ENCODE data around the gene NINJ2.

The NINJ2 gene

GRCh38 chr12:613996-614395 is 49.2 kb downstream of the NINJ2 start:
- no peak for DNase-seq (ENCODE audit: low read depth)

- DNase-seq (ENCODE audit: low read depth), result no peak
Observed at GRCh38 chr12:612886-613285, 50.4 kb downstream of the NINJ2 start.

GRCh38 chr12:612293-612692 is 51.0 kb downstream of the NINJ2 start:
- DNase-seq (ENCODE audit: low read depth), result no peak

- DNase-seq (ENCODE audit: low read depth), result no peak
Observed at GRCh38 chr12:611721-612120, 51.5 kb downstream of the NINJ2 start.

- DNase-seq (ENCODE audit: low read depth), result no peak
Observed at GRCh38 chr12:608921-609320, 54.3 kb downstream of the NINJ2 start.

GRCh38 chr12:608413-608812 is 54.8 kb downstream of the NINJ2 start:
- no peak for DNase-seq (ENCODE audit: low read depth)

- no peak for DNase-seq (ENCODE audit: low read depth)
Observed at GRCh38 chr12:607541-608001, 55.7 kb downstream of the NINJ2 start.

- DNase-seq (ENCODE audit: low read depth), result no peak
Observed at GRCh38 chr12:604956-605355, 58.3 kb downstream of the NINJ2 start.

- no peak for DNase-seq (ENCODE audit: low read depth)
Observed at GRCh38 chr12:602700-603068, 60.6 kb downstream of the NINJ2 start.

GRCh38 chr12:601976-602699 is 61.1 kb downstream of the NINJ2 start:
- DNase-seq (ENCODE audit: low read depth), result no peak

- DNase-seq (ENCODE audit: low read depth), result no peak
Observed at GRCh38 chr12:599756-600155, 63.5 kb downstream of the NINJ2 start.

GRCh38 chr12:597926-598568 is 65.2 kb downstream of the NINJ2 start:
- no peak for DNase-seq (ENCODE audit: low read depth)

GRCh38 chr12:593396-594270 is 69.6 kb downstream of the NINJ2 start:
- no peak for DNase-seq (ENCODE audit: low read depth)

GRCh38 chr12:592024-592505 is 71.2 kb downstream of the NINJ2 start:
- no peak for DNase-seq (ENCODE audit: low read depth)

GRCh38 chr12:591167-592023 is 71.8 kb downstream of the NINJ2 start:
- DNase-seq (ENCODE audit: low read depth), result no peak

GRCh38 chr12:590206-590750 is 73.0 kb downstream of the NINJ2 start:
- DNase-seq (ENCODE audit: low read depth), result no peak

- DNase-seq (ENCODE audit: low read depth), result no peak
Observed at GRCh38 chr12:588646-589045, 74.6 kb downstream of the NINJ2 start.

- DNase-seq (ENCODE audit: low read depth), result no peak
Observed at GRCh38 chr12:588024-588322, 75.3 kb downstream of the NINJ2 start.

- no peak for DNase-seq (ENCODE audit: low read depth)
Observed at GRCh38 chr12:587132-588023, 75.9 kb downstream of the NINJ2 start.

GRCh38 chr12:586318-587071 is 76.8 kb downstream of the NINJ2 start:
- no peak for DNase-seq (ENCODE audit: low read depth)
